Activated T-cell treated with anti-CD3 and anti-CD28 coated beads, Interleukin-2, amount 50 U/mL, for 72 hours (primary cell): Measurements from ENCODE around the gene KLHL29. TPM values are rescaled to one million over a fixed set of nuclear protein-coding genes. Genes with fewer than 3 reads are reported as not detected.
"Not testable (repeated sequence)": the region's sequence is repeated elsewhere in the genome, so short reads cannot be mapped to it uniquely, and the experiment has no call there.

Experiments
- ATAC-seq, 2 donors: fragments of 150-1000 bp; cut with Tn5 transposase; replicated peaks in 1 of 2; 2 replicates each; pipeline ENCODE4 v1.10.0; 2021; ENCODE audit warnings: moderate library complexity in 2 of 2, mild to moderate bottlenecking in 1 of 2
- DNase-seq, 2 donors: peaks; one replicate each; pipeline ENCODE4 v3.0.0; 2021 to 2022; ENCODE audit warnings: mixed read lengths in 1 of 2
- H3K27ac Mint-ChIP-seq: one replicate; pipeline ENCODE4 v1.8.0; 2022; ENCODE audit warnings: mild to moderate bottlenecking, moderate library complexity, mixed read lengths
- H3K27me3 Mint-ChIP-seq: one replicate; pipeline ENCODE4 v1.8.0; 2022; ENCODE audit warnings: low read depth, mixed read lengths
- H3K36me3 Mint-ChIP-seq, 2 donors: one replicate each; pipeline ENCODE4 v1.8.0; 2022; ENCODE audit warnings: mixed read lengths in 2 of 2, mild to moderate bottlenecking in 1 of 2; ENCODE audit not compliant: insufficient read depth in 2 of 2
- H3K4me1 Mint-ChIP-seq: one replicate; pipeline ENCODE4 v1.8.0; 2022; ENCODE audit warnings: low read depth, mixed read lengths
- H3K4me3 Mint-ChIP-seq, 2 donors: one replicate each; pipeline ENCODE4 v1.8.0; 2022; ENCODE audit warnings: mild to moderate bottlenecking in 2 of 2, mixed read lengths in 2 of 2, moderate library complexity in 2 of 2
- H3K9me3 Mint-ChIP-seq, 2 donors: one replicate each; pipeline ENCODE4 v1.8.0; 2022; ENCODE audit warnings: mixed read lengths in 2 of 2
- total RNA-seq, 2 donors: library from RNA; stranded (reverse); gene quantifications; one replicate each; pipeline ENCODE4 v1.2.3, GENCODE V29; 2022

Gene KLHL29
- total RNA-seq, 2 donors from 2014 or later, result 2.5 to 4.0 TPM

- Mint-ChIP-seq H3K4me3 (no peak overlapping the region), H3K27me3 (peaks cover 68% of the 10 kb centered on the region), H3K4me1 (peaks cover 44% of the 10 kb centered on the region), H3K36me3 (peaks cover 3% of the 10 kb centered on the region in 2 donors), H3K9me3 (no peaks in the 10 kb centered on the region), H3K27ac (no peak overlapping the region)
- DNase-seq, result no peak
- ATAC-seq, result no peak
These were observed 4.0 kb downstream of the KLHL29 start for GRCh38 chr2:23388756-23389514.

- Mint-ChIP-seq H3K27me3 (peaks cover 61% of the 10 kb centered on the region), H3K36me3 (peaks cover 0 to 3% of the 10 kb centered on the region in 2 donors), H3K4me1 (peaks cover 51% of the 10 kb centered on the region), H3K4me3 (no peak overlapping the region), H3K9me3 (no peaks in the 10 kb centered on the region), H3K27ac (no peak overlapping the region)
- ATAC-seq, result no peak
- DNase-seq, result peak in 1 of 2 donors; percentile 18
These were observed 5.2 kb downstream of the KLHL29 start for GRCh38 chr2:23390152-23390551.

- H3K4me3 Mint-ChIP-seq, H3K27ac Mint-ChIP-seq, H3K9me3 Mint-ChIP-seq, DNase-seq, H3K36me3 Mint-ChIP-seq, ATAC-seq: not testable (repeated sequence)
- H3K4me1 Mint-ChIP-seq, result peaks cover 48% of the 10 kb centered on the region
- peaks cover 58% of the 10 kb centered on the region for H3K27me3 Mint-ChIP-seq
These were observed 6.3 kb downstream of the KLHL29 start for GRCh38 chr2:23391237-23391736.

DNA sequence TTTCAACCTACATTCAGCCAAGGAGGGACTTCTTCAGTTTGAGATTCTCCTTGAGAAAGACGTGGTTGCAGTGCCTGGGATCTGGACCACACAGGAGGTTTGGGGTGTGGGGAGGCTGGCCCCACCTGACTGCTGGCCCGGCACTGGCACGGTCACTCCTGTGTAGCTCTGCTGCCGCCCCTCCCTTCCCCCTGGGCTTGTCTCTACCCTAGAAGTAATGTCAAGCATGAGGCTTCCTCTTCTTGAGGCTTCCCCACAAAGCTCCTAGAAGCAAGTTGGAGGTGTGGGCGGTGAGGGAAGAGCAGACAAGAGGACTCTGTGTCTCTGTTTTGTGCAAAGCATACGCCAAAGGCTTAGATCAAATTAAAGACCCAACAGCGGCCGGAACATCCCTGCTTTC, 8.7 kb downstream of the KLHL29 start:
- no peak overlapping the region for H3K27ac Mint-ChIP-seq
- H3K27me3 Mint-ChIP-seq, result peaks cover 35% of the 10 kb centered on the region
- no peak for ATAC-seq
- no peaks in the 10 kb centered on the region for H3K36me3 Mint-ChIP-seq
- H3K9me3 Mint-ChIP-seq, result no peaks in the 10 kb centered on the region
- DNase-seq, result no peak
- H3K4me3 Mint-ChIP-seq, result peak overlapping the region in 1 of 2 donors; percentile 40
- peaks cover 40% of the 10 kb centered on the region for H3K4me1 Mint-ChIP-seq

- ATAC-seq, result no peak
These were observed 9.7 kb downstream of the KLHL29 start for GRCh38 chr2:23394700-23395099.

GRCh38 chr2:23397478-23397877, 12.5 kb downstream of the KLHL29 start:
- Mint-ChIP-seq H3K4me1 (peaks cover 23% of the 10 kb centered on the region), H3K9me3 (no peaks in the 10 kb centered on the region), H3K4me3 (no peak overlapping the region), H3K27ac (no peak overlapping the region), H3K27me3 (peaks cover 7% of the 10 kb centered on the region), H3K36me3 (no peaks in the 10 kb centered on the region)
- no peak for DNase-seq
- no peak for ATAC-seq

More at GRCh38 chr2:23394700-23395099, 9.7 kb downstream of the KLHL29 start:
- Mint-ChIP-seq H3K9me3 (no peaks in the 10 kb centered on the region), H3K27me3 (peaks cover 26% of the 10 kb centered on the region), H3K4me1 (peaks cover 34% of the 10 kb centered on the region), H3K27ac (no peak overlapping the region), H3K4me3 (no peak overlapping the region), H3K36me3 (no peaks in the 10 kb centered on the region)
- DNase-seq, result no peak

DNA sequence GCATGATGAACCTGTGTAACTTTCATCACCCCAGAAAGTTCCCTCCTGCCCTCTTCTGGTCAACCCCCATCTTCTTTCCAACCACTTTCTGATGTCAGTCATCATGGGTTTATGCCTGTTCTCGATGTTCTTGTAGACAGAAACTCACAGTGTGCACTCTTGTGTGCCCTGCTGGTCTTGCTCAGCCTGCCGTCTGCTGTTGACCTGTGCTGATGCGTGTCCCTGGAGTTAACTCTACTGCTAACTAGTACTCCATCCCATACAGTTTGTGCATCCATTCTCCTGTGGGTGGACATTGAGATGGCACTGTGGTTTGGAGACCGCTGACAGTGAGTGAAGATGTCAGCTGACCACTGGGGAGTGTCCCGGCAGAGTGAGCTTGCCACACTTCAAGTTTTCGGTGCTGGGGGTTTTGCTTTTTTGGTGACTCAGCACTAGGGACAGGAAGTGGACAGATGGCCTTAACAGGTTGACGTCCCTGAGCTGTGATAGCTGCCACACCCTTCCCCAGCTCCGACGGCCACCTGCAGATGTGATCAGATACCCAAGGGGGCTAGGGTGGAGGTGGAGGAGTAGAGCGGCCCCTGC, 14.8 kb downstream of the KLHL29 start:
- ATAC-seq (peak; percentile 49 to 53), DNase-seq (no peak)
- H3K9me3 Mint-ChIP-seq, result no peaks in the 10 kb centered on the region
- H3K27me3 Mint-ChIP-seq, result no peaks in the 10 kb centered on the region
- no peak overlapping the region for H3K4me3 Mint-ChIP-seq
- no peaks in the 10 kb centered on the region for H3K36me3 Mint-ChIP-seq
- H3K4me1 Mint-ChIP-seq, result peaks cover 19% of the 10 kb centered on the region
- H3K27ac Mint-ChIP-seq, result no peak overlapping the region

GRCh38 chr2:23400703-23401102, 15.7 kb downstream of the KLHL29 start:
- ATAC-seq (no peak), DNase-seq (no peak)
- H3K27ac Mint-ChIP-seq, result no peak overlapping the region
- peaks cover 21% of the 10 kb centered on the region for H3K4me1 Mint-ChIP-seq
- H3K27me3 Mint-ChIP-seq, result no peaks in the 10 kb centered on the region
- no peaks in the 10 kb centered on the region for H3K36me3 Mint-ChIP-seq
- no peak overlapping the region for H3K4me3 Mint-ChIP-seq
- H3K9me3 Mint-ChIP-seq, result no peaks in the 10 kb centered on the region

GRCh38 chr2:23401427-23402204, 16.6 kb downstream of the KLHL29 start:
- DNase-seq (no peak), ATAC-seq (peak in 1 of 2 donors; percentile 9)
- Mint-ChIP-seq H3K27me3 (no peaks in the 10 kb centered on the region), H3K4me3 (no peak overlapping the region), H3K27ac (no peak overlapping the region), H3K4me1 (peaks cover 21% of the 10 kb centered on the region), H3K36me3 (no peaks in the 10 kb centered on the region), H3K9me3 (no peaks in the 10 kb centered on the region)

GRCh38 chr2:23402205-23402740, 17.3 kb downstream of the KLHL29 start:
- Mint-ChIP-seq H3K9me3 (no peaks in the 10 kb centered on the region), H3K36me3 (no peaks in the 10 kb centered on the region), H3K4me1 (peaks cover 21% of the 10 kb centered on the region), H3K27me3 (no peaks in the 10 kb centered on the region), H3K4me3 (no peak overlapping the region), H3K27ac (no peak overlapping the region)
- ATAC-seq (no peak), DNase-seq (no peak)

DNA sequence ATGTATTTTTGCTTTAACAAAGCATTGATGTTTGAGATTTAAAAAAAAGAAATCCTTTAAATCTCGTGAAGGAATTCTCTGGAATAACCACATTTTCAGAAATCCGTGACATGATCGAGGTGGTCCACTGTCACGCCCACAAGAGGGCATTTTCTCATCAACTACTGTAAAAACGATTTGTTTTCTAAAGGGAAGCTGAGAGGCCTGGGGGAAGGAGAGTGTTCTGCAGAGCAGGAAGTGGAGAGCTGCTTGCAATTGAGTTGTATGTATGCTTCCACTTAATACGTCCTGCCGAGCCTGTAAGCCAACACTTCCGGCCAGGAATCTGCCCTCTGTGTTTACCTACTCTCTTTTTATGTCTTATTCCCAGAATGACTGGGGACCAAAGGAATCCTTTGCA, 19.4 kb downstream of the KLHL29 start:
- DNase-seq, result no peak
- Mint-ChIP-seq H3K4me3 (peak overlapping the region in 1 of 2 donors; percentile 34), H3K27ac (no peak overlapping the region), H3K36me3 (no peaks in the 10 kb centered on the region), H3K9me3 (no peaks in the 10 kb centered on the region), H3K4me1 (peaks cover 20% of the 10 kb centered on the region), H3K27me3 (no peaks in the 10 kb centered on the region)
- ATAC-seq, result no peak

GRCh38 chr2:23409248-23409647, 24.3 kb downstream of the KLHL29 start:
- no peak overlapping the region for H3K27ac Mint-ChIP-seq
- DNase-seq (no peak), ATAC-seq (no peak)
- no peak overlapping the region for H3K4me3 Mint-ChIP-seq
- H3K27me3 Mint-ChIP-seq, result no peaks in the 10 kb centered on the region
- H3K36me3 Mint-ChIP-seq, result no peaks in the 10 kb centered on the region
- no peaks in the 10 kb centered on the region for H3K9me3 Mint-ChIP-seq
- H3K4me1 Mint-ChIP-seq, result peaks cover 12% of the 10 kb centered on the region

DNA sequence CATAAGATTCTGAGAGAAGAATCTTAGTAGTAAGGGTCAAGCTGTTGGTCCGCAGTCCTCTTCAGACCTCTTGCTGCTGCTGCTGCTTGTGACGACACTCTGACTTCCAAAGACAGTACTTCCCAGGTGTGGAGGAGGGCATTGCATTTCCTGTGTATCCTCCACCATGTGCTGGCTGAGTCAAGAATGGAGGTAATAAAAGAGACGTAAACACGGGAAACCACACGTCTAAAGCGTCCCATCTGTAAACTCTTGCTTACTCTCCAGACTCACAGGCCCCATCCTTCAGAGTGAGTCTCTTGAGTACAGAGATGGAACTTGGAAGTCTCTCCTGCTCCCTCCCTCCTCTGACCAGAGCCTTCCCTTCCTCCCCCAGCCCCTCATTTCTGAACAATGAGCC, 25.6 kb downstream of the KLHL29 start:
- no peak for DNase-seq

More for the DNA sequence above, 25.6 kb downstream of the KLHL29 start:
- H3K4me3 Mint-ChIP-seq, result no peak overlapping the region
- H3K36me3 Mint-ChIP-seq, result no peaks in the 10 kb centered on the region
- H3K27me3 Mint-ChIP-seq, result no peaks in the 10 kb centered on the region
- no peak for ATAC-seq
- peaks cover 5% of the 10 kb centered on the region for H3K4me1 Mint-ChIP-seq
- no peak overlapping the region for H3K27ac Mint-ChIP-seq
- no peaks in the 10 kb centered on the region for H3K9me3 Mint-ChIP-seq
